Stomach (tissue), 4 donors: ENCODE results near the gene FUBP1.

Experiments used
- EP300 ChIP-seq: sonication (generic); formaldehyde crosslinking; IDR thresholded peaks from one replicate; pipeline ENCODE4 v1.6.1; 2017; ENCODE audit warnings: antibody characterized with exemption
- POLR2A ChIP-seq, 4 donors: fragments of 450-650 bp; IDR thresholded peaks; one replicate each; pipeline ENCODE4 v1.6.1; 2016; ENCODE audit warnings: antibody characterized with exemption in 4 of 4, control low read depth in 2 of 4, mild to moderate bottlenecking in 1 of 4, moderate library complexity in 1 of 4
- POLR2AphosphoS5 ChIP-seq, 3 donors: sonication (generic); formaldehyde crosslinking; IDR thresholded peaks; one replicate each; pipeline ENCODE4 v1.6.1; 2016; ENCODE audit warnings: antibody characterized with exemption in 3 of 3
- TF ChIP-seq, protein P1 (sequence below), 7 experiments: fragments of 450-650 bp in 4 of 7; fragments of 200-600 bp in 3 of 7; sonication (generic) in 3 of 7; IDR thresholded peaks; one replicate each; pipeline ENCODE4 v1.5.1; 2016 to 2019; ENCODE audit warnings: antibody characterized with exemption in 7 of 7, control low read depth in 2 of 7, mild to moderate bottlenecking in 1 of 7

DNA sequence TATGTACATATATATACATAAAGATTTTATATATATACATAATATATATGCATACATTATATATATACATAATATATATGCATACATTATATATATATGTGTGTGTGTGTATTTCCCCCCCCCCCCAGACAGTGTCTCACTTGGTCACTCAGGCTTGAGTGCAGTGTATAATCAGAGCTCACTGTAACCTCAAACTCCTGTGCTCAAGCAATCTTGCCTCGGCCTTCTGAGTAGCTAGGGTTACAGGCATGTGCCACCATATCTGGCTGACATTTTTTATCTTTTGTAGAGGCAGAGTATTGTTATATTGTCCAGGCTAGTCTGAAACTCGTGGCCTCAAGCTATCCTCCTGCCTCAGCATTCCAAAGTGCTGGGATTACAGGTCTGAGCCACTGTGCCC is 9.0 kb upstream of the FUBP1 start:
- TF ChIP-seq POLR2A (IDR thresholded peaks at IDR 0.05) (no peak), EP300 (no peak), POLR2AphosphoS5 (IDR thresholded peaks at IDR 0.05) (no peak)
- TF ChIP-seq, protein P1, sequence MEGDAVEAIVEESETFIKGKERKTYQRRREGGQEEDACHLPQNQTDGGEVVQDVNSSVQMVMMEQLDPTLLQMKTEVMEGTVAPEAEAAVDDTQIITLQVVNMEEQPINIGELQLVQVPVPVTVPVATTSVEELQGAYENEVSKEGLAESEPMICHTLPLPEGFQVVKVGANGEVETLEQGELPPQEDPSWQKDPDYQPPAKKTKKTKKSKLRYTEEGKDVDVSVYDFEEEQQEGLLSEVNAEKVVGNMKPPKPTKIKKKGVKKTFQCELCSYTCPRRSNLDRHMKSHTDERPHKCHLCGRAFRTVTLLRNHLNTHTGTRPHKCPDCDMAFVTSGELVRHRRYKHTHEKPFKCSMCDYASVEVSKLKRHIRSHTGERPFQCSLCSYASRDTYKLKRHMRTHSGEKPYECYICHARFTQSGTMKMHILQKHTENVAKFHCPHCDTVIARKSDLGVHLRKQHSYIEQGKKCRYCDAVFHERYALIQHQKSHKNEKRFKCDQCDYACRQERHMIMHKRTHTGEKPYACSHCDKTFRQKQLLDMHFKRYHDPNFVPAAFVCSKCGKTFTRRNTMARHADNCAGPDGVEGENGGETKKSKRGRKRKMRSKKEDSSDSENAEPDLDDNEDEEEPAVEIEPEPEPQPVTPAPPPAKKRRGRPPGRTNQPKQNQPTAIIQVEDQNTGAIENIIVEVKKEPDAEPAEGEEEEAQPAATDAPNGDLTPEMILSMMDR (IDR thresholded peaks at IDR 0.05) = no peak
